Activated naive CD4-positive, alpha-beta T cell (primary cell): Measurements from ENCODE around the gene LRG1.

Experiments used
- DNase-seq, 4 experiments: peaks; one replicate each; lab custom pipeline; 2025; lab: John Stamatoyannopoulos, UW

The LRG1 gene

GRCh38 chr19:4508698-4509097 lies 31.1 kb downstream of the LRG1 start:
- DNase-seq: no peak

GRCh38 chr19:4507804-4508203 lies 32.0 kb downstream of the LRG1 start:
- no peak for DNase-seq

- DNase-seq: no peak
Observed at GRCh38 chr19:4507150-4507452, 32.7 kb downstream of the LRG1 start.

- DNase-seq: no peak
Observed at GRCh38 chr19:4506449-4507149, 33.2 kb downstream of the LRG1 start.

GRCh38 chr19:4505570-4506448 lies 34.0 kb downstream of the LRG1 start:
- DNase-seq: no peak

- DNase-seq: no peak
Observed at GRCh38 chr19:4504891-4505569, 34.8 kb downstream of the LRG1 start.

- no peak for DNase-seq
Observed at GRCh38 chr19:4504297-4504701, 35.5 kb downstream of the LRG1 start.

GRCh38 chr19:4503825-4504170 lies 36.0 kb downstream of the LRG1 start:
- no peak for DNase-seq

- DNase-seq: no peak
Observed at GRCh38 chr19:4503132-4503824, 36.6 kb downstream of the LRG1 start.

GRCh38 chr19:4502282-4503131 lies 37.3 kb downstream of the LRG1 start:
- no peak for DNase-seq

GRCh38 chr19:4501691-4502090 lies 38.1 kb downstream of the LRG1 start:
- DNase-seq: no peak

GRCh38 chr19:4500841-4501591 lies 38.8 kb downstream of the LRG1 start:
- no peak for DNase-seq

- DNase-seq: no peak
Observed at GRCh38 chr19:4499855-4500254, 40.0 kb downstream of the LRG1 start.

GRCh38 chr19:4499318-4499717 lies 40.5 kb downstream of the LRG1 start:
- DNase-seq: no peak

- no peak for DNase-seq
Observed at GRCh38 chr19:4498694-4499093, 41.1 kb downstream of the LRG1 start.

GRCh38 chr19:4497770-4498389 lies 42.0 kb downstream of the LRG1 start:
- DNase-seq: no peak

- DNase-seq: no peak
Observed at GRCh38 chr19:4496304-4496703, 43.5 kb downstream of the LRG1 start.

GRCh38 chr19:4495471-4495870 lies 44.4 kb downstream of the LRG1 start:
- DNase-seq: no peak

GRCh38 chr19:4494691-4495064 lies 45.2 kb downstream of the LRG1 start:
- no peak for DNase-seq

GRCh38 chr19:4493929-4494690 lies 45.7 kb downstream of the LRG1 start:
- no peak for DNase-seq
